NCI-H146 treated with DMSO at 0.1 percent for 48 hours (cell line): ENCODE measurements around the gene CAMK2D.

Experiments used
- DNase-seq: peaks from one replicate; lab custom pipeline; 2025; ENCODE audit not compliant: unreplicated experiment; lab: John Stamatoyannopoulos, UW

CAMK2D gene

DNA sequence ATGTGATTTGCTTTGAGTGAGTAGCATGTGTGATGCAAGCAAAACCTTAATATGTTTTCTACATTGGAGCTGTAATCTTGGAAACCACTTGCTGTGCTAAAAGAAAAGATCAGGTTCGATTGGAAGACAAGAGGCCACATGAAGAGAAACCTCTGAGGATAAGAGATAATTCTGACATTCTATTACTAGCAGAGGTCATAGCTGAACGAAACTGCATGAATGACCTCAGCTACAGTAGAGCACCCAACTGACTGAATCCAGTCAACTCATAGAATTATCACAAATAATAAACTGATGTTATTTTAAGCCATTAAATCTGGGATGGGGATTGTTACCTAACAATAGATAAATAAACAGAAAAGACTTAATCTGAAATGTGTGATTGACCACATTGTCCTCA, 147.1 kb downstream of the CAMK2D start:
- no peak for DNase-seq

DNA sequence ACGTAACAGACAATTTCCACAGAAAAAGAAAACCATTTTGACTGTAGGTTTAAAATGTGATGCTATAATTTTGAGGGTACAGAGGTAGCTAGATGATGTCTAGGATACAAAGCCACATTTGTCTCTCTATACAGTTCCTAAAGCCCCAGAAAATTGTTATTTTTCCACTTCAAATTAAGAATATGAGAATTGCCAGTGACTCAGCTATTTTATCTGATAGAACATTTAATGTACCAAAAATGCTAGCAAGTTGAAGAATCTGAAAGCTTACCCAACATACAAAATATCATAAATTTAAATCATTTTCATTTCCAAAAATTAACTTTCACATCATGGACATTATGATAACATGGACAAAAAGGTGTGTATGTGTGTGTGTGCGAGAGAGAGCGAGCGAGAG, 148.0 kb downstream of the CAMK2D start:
- DNase-seq: no peak

DNA sequence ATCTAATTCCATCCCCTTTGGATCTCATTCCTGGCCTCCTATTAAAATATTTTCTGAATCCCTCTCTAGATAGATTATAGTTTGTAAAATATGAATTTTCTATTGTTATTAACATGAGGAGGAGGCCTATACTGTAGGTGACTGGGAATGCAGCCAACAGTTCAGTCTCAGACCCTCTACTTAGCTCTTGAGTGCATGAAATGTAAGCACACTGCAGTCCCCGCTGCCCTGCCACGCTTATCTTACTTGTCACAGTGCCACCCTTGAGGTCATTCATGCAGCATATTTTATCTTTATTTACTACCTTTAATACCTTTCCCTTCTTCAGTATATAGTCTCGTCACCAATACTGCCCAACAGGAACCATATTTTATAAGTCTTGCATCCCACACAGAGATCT, 151.0 kb downstream of the CAMK2D start:
- DNase-seq: no peak

DNA sequence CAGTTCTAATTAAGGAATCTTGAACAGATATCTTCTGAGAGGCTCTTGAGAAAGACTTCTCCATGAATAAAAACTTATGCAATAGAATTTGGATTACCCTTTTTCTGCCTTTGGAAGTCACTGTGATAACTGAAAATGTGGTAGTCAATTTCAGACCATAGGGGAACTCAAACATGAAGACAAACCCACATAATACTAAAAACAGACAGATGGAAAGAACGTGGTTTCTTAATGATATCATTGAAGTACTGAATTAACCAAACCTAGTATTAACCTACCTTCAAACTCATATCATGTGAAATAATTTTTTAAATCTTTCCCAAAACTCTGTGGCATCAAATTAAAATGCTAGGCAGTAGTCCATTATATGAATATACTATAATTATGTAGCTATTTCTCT, 153.5 kb downstream of the CAMK2D start:
- DNase-seq: no peak

DNA sequence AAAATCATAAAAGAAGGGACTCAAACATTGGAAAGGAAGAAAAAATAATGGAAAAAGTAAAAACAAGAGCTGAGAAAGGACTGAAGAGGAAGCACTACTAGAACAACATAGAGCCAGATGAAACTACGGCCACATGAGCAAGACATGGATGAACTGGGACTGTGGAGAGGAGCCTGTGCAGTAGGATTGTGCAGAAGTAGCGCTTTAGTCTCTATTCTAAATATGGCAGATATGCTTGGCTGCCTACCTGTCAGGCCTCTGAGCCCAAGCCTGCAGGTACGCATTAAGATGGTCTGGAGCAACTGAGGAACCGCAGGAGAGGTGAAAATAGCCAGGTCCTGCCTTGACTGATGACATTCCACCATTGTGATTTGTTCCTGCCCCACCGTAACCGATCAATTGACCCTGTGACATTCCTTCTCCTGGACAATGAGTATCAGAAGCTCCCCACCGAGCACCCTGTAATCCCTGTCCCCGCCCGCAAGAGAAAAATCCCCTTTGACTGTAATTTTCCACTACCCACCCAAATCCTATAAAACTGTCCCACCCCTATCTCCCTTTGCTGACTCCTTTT, 154.3 kb downstream of the CAMK2D start:
- no peak for DNase-seq

DNA sequence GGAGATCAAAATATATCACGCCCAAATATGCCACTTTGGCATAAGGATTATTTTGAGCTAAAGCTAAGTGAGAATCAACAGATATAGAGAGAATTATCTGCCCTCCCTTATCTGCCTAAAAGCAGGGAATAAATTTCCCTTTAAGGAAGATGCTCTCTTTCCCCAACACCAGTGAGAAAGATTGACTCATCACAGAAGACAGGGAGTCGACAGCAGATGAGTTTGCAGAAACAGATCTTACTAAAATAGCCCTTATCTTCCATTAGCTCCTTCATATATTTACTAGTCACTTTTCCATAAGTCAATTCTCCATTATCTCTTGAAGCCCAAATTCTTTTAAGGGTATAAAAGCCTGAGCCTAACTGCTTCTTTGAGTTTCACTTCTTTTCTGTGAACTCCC, 156.6 kb downstream of the CAMK2D start:
- DNase-seq: no peak

DNA sequence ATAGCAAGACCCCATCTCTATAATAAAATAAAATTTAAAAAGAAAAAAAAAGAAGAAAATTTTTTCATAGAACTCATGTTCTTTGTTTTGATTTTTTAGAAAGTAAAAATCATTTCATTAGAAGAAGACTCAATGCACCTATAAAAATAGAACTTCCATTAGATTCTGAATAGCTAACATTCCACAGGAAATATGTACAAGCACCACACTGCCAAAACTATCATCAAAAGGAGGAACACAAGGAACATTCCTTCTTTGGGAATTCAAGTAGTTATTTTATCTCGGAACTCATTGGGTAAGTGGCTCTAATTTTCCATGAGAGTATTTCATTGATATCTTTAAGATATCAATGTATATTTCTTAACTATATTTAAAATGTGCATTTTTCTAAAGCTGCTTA, 157.6 kb downstream of the CAMK2D start:
- no peak for DNase-seq

DNA sequence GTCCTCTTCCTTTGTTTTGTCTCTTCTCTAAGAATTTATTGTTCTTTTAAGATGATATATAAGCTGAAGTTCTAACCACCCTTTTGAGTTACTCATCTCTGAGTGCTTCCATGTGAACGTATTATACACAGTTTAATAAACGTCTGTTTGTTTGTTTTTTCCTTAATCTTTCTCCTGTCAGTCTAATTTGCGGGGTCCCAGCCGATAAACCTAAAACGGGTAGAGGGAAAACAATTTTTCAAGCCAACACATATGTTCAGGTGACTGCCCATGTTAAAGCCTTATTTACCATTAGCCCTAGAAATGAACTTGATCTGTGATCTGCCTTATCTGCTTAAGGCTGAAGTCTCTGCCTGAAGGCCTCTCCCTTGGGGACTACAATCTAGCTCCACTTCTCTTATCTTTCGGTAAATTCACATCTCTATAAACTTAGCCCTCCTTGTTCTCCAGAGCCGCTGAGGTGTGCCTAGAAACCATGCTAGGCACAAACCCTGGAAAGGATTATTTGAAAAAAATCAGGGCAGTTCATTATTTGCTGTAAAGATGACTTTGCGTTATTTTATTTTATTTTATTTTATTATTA, 158.8 kb downstream of the CAMK2D start:
- no peak for DNase-seq

DNA sequence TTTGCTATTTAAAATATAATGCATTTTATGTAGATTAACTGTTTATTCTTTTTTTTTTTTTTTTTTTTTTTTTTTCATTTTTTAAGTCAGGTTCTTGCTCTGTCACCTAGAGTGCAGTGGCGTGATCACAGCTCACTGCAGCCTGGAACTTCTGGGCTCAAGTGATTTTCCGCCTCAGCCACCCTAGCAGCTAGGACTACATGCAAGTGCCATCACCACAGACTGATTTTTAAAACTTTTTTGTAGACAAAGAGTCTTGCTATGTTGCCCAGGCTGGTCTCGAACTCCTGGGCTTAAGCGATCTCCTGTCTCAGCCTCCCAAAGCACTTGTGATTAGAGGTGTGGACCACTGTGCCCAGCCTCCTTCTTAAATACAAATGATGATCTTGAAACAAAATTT, 159.9 kb downstream of the CAMK2D start:
- no peak for DNase-seq

DNA sequence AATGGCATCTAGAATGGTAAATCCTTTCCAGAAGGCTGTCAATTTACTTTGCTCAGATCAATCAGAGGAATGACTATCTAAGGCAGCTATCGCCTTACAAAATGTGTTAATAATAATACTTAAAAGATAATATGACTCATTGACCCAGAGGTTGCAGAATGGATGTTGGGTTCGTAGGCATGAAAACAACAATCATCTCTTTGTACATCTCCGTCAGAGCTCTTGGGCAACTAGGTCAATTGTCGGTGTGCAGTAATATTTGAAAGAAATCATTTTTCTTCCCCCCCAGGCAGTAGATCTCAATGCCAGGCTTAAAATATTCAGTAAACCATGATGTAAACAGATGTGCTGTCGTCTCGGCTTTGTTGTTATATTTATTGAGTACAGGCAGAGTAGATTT, 165.1 kb downstream of the CAMK2D start:
- DNase-seq: no peak

DNA sequence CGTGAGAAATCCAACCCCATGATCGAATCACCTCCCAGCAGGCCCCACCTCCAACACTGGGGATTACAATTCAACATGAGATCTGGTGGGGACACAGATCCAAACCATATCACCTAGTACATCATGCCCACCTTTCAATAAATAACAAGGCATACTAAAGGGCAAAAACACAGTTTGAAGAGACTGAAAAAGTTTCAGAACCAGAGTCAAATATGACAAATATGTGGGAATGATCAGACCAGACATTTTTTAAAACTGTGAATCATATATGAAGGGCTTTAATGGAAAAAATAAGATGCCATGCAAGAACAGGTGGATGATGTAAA, 167.3 kb downstream of the CAMK2D start:
- no peak for DNase-seq

DNA sequence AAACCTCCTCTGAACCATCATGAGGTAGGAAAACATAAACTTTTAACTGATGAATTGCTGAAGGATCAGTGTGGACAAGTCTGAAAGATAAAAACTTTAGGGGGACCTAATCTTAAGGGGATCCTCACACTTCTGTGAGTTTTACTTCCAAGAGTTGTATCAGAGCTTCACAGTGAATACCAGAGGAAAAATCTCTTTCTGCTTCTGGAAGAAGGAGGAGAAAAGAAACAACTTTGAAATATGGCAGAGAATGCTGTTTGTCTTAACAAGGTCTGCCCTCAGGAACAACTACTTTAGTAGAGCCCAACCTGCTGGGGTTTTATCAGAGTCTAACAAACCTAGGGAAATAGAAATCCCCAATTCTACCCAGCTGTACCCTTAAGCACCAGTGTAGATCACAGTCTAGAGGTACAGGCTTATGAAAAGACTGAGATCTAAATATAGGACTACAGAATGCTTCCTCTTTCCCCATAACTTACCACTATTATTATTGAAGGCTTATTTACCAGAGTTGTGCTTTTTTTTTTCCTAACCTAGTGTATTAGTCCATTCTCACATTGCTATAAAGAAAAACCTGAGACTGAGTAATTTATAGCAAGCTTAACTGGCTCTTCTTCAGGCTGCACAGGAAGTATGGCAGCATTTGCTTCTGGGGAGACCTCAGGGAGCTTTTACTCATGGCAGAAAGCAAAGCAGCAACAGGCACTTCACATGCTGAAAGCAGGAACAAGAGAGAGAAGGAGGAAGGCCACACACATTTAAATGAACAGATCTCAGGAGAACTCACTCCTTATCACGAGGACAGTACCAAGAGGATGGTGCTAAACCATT, 167.9 kb downstream of the CAMK2D start:
- DNase-seq: no peak

DNA sequence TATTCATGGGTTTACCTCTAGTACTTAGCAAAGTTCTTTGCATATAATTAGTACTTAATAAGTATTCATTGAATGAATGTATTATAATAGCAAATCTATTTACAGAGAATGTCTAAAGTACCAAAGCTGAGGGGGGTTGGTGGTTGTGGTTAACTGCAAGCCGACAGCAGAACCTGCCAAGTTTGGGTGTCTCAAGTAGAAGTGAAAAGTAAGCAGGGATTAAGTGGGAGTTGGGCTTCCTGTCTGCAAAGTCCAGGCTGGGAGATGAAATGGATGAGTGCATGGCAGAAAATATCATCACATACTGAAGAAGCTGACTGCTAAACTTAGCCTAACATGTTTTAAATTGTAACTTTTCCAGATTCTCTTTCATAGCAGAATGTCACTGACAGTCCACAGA, 169.6 kb downstream of the CAMK2D start:
- no peak for DNase-seq

DNA sequence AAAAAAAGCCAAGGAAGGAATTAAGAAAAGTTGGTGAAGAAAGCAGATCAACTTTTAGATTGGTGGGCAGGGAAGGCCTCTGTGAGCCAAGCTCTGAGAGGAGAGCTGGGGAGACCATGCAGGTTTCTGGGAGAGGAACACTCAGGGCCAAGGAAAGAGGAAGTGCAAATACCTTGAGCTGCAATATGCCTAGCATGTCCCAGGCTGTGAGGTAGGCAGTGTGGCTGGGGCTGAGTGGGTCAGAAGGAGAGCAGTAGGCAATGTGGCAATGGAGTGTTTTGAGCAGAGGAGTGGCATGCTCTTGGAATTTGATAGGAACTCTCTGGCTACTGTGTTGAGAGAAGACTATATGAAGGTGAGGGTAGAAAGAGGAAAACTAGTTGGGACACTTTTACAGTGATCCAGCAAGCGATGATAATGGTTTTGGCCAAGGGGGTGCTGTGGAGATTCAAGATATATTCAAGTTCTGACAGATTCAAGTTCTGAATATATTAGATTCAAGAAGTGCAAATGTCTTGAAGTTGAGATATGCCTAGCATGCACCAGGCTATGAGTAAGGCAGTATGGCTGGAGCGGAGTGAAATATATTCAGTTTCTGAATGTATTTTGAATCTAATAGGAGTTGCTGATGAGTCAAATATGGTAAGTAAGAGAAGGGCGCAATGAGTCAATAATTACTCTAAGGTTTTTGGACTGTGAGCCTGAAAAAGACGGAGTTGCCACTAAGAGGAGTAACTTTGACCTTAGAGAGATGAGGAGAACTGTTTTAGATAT, 172.5 kb downstream of the CAMK2D start:
- DNase-seq: no peak

DNA sequence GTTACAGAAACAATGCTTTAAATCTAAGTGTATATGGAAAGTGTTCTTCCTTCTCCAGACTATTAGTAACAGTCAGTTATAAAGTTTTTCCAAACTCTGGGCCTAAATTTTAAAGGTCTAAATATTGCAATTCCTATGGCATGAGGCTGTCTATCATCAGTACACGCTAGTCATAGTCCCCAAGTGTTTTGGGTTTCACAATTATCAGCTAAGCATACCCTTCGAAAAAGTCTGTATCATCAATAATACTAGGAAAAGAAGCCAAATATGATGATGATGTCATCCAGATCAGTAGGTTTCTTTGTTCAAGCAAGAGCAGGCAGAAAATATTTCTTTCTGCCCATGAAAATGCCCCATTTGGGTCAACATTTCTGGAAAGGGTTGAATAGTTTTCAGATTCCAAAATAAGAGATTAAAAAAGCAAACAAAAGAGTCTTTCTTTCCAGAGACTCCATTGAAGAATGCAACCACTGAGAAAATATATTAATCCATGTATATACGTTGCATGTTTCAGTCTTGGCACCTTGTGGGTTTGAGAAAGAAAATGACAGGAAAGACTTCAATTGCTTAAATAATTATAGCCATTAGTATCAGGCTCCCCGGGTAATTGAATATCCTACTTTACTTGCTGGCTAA, 173.8 kb downstream of the CAMK2D start:
- no peak for DNase-seq

DNA sequence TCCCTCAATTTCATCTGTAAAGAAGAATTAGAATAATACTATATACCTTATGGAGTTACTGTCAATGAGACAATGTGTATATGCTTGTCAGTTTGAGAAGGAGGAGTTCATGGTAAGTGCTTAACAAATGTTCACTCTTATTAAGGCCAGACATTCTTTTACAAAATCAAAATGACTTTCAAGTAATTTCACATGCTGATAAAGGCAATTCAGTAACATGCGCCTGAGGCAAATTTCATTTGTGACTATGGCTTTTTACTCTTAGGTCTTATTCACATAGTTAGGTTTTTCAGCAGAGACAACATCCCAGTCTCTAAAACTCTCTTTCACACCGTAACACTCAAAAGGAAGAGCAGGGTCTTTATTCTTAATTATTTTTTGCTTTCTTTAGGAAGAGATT, 174.4 kb downstream of the CAMK2D start:
- no peak for DNase-seq

DNA sequence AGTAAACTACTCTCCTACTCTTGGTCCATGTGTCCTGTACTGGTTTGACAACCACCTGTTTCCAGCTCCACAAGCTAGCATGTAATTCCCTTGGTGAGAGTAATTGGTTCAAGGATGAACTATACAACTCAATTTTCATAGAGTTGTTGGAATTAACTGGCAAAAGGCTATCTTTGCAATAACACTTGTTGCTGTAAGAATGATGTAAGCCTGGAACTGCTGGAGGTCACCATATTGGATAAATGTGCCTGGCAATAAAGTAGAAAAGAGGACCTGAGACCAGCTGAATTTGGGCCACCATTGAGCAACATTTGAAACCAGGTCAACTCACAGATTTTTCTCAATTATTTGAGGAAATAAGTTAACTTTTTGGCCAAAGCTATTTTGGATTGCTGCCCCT, 175.5 kb downstream of the CAMK2D start:
- DNase-seq: no peak

DNA sequence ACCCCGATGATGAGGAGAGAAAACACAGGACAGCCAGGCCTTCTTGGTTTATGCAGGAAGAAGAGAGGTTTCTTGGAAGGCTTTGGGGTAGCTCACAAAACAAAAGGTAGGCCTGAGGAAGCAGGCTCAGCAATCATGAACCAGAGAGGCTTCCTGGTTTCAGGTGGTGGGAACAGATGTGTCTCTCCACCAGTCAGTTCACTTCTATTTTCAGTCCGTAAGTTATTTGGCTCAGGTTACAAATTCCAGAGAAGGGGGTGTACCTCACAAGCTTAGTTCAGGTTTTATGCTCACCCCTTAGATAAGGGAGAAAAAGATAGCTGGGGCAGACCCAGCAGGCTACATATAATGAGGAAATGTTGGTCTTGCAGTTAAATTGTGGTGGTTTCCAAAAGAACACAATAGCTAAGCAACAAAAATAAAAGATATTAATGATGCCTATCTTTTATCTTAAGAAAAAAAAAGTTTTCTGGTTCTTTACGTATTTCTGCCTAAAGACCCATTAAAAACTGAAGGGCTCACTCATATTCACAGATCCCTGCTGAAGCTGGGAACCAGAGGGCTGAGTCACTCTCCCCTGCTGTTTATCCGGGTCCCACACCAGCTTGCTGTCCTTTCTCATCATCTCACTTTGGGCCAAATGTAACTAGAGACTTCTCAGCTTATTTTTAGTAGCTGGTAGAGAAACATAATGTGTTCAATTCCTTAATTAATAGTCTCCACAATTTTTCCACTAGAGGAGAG, 177.0 kb downstream of the CAMK2D start:
- DNase-seq: no peak

DNA sequence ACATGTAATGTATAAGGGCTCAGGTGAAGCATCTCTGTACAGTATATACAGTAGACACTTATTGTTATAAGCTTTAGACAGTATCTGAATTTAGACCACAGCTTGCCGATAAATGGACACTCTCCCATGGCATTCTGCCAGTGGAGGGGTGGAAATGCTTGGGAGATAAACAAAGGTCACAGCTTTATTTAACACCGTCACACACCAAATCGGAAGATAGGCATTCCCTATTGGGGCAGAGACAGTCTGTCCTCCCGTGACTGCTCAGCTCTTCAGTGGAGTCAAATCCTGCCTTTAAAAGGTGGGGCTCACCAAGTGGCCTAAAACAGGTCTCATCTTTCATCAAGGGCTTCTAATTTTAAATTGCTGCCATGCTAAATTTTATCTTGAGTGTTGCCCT, 178.8 kb downstream of the CAMK2D start:
- DNase-seq: no peak

DNA sequence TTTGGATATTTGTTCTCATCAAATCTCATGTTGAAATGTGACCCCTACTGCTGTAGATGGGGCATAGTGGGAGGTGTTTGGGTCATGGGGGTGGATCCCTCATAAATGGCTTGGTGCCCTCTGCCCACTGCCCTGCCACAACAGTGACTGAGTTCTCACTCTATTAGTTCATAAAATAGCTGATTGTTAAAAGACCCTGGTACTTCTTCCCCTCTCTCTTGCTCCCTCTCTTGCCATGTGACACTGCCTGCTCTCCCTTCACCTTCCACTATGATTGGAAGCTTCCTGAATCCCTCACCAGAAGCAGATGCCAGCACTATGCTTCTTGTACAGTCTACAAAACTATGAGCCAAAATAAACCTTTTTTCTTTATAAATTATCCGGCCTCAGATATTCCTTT, 182.2 kb downstream of the CAMK2D start:
- DNase-seq: no peak
